ENCODE data around the gene ASTL. TPM values are rescaled to one million over a fixed set of nuclear protein-coding genes. Genes with fewer than 3 reads are reported as not detected.

The ASTL gene
- total RNA-seq, 1 donor from 2014 or later, result not detected

DNA sequence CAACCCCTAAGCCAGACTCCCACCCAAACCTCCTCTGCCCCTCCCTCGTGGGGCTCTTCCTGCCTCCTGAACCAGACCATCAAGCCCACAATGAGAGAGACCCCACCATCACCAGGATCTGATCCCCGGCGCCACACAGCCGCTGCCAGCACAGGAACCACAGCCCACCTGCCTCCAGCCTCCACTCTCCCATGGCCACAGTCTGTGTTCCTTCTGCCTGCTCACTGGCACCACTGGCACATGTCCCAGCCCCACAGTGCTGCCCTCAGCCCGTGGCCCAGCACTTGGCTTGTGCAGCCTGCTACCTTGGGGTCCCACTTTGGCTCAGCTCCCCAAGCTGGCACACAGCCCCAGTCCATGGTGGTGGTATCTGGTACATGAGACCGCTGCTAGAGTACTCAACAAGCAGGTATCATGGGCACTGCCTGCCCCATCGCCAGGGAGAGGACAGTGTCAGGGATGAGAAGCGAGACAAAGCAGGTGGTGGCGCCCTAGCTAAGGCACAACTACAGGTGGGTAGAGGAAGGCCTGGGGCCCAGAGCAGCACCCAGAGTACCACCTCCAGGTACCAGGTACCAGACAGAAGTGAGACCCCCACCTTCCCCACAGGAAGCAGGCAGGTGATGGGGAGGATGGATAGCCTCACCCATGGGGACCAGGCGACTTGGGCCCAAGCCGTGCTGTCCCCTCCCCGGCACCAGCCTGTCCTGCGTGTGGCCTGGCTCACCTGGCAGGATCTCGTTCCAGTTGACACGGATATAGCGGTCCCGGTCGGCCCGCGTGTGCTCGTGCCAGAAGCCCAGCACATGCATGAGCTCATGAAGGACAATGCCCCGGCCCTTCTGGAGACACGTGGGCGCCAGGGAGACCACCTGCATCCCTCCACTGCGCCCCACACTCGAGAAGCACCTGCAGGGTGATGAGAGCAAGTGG is 6.2 kb downstream of the ASTL start:
- Mint-ChIP-seq H3K36me3 (ENCODE audit: low read depth) (no peaks in the 10 kb centered on the region), H3K4me1 (ENCODE audit: low read depth) (no peaks in the 10 kb centered on the region), H3K27me3 (ENCODE audit: low read depth) (peaks cover 62% of the 10 kb centered on the region), H3K27ac (ENCODE audit: unreplicated experiment) (no peak overlapping the region), H3K4me3 (ENCODE audit: unreplicated experiment) (no peak overlapping the region), H3K9me3 (ENCODE audit: low read depth) (no peaks in the 10 kb centered on the region)
- TF ChIP-seq, protein P1, sequence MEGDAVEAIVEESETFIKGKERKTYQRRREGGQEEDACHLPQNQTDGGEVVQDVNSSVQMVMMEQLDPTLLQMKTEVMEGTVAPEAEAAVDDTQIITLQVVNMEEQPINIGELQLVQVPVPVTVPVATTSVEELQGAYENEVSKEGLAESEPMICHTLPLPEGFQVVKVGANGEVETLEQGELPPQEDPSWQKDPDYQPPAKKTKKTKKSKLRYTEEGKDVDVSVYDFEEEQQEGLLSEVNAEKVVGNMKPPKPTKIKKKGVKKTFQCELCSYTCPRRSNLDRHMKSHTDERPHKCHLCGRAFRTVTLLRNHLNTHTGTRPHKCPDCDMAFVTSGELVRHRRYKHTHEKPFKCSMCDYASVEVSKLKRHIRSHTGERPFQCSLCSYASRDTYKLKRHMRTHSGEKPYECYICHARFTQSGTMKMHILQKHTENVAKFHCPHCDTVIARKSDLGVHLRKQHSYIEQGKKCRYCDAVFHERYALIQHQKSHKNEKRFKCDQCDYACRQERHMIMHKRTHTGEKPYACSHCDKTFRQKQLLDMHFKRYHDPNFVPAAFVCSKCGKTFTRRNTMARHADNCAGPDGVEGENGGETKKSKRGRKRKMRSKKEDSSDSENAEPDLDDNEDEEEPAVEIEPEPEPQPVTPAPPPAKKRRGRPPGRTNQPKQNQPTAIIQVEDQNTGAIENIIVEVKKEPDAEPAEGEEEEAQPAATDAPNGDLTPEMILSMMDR (IDR thresholded peaks at IDR 0.05), result no peak
- DNase-seq (ENCODE audit: low spot score), result no peak

DNA sequence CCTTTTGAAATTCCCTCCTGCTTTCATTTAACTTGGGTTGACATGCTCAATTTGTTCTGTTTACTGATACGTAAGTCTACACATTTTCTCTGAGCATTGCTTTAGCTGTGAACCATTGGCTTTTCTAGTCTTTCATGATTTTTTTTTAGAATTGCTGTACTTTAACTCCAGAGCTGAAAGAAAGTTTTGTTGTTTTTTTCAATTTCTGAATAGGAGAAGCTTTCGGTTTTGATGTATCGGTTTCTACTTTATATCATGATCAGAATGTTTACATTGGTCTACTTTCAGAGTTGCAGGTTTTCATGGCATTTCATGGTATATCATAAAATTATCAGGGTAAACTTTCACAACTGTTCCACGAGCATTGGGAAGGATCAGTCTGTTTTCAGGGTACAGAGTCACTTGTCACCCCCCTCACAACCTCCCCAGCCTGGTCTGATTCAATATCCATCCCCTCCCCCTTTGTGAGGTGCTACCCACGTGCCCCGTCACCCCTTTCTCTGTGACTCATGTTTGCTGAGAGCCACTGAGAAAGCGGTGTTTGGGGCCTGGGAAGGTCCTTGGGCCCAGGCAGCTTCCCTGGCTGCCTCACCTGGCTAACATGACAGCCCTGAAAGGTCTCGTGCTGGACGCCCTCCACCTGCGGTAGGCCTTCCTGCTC is 7.0 kb downstream of the ASTL start:
- H3K9me3 Mint-ChIP-seq (ENCODE audit: low read depth), result no peaks in the 10 kb centered on the region
- DNase-seq (ENCODE audit: low spot score), result no peak
- H3K4me3 Mint-ChIP-seq (ENCODE audit: unreplicated experiment), result no peak overlapping the region
- no peaks in the 10 kb centered on the region for H3K36me3 Mint-ChIP-seq (ENCODE audit: low read depth)
- peaks cover 62% of the 10 kb centered on the region for H3K27me3 Mint-ChIP-seq (ENCODE audit: low read depth)
- H3K27ac Mint-ChIP-seq (ENCODE audit: unreplicated experiment), result no peak overlapping the region
- TF ChIP-seq, protein P1 (IDR thresholded peaks at IDR 0.05), result no peak
- H3K4me1 Mint-ChIP-seq (ENCODE audit: low read depth), result no peaks in the 10 kb centered on the region

DNA sequence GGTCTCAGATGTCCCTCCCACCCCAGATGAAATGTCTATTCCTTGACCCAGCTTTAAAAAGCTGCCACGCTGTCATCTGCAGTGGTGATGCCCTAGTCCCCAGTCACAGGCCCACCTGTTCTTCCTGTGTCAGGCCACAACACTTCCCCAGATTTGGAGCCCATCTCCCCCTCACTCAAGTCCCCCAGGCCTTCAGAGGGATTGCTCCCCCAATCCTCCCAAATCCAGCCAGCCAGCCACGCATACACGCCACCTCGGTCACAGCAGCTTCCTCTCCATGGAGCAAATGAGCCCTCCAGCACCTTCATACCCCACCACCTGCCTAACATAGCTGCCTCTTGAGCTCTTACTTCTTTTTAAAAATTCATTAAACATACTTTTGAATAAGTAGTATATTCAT is 7.8 kb downstream of the ASTL start:
- Mint-ChIP-seq H3K4me1 (ENCODE audit: low read depth) (no peaks in the 10 kb centered on the region), H3K4me3 (ENCODE audit: unreplicated experiment) (no peak overlapping the region), H3K9me3 (ENCODE audit: low read depth) (no peaks in the 10 kb centered on the region), H3K27ac (ENCODE audit: unreplicated experiment) (no peak overlapping the region), H3K36me3 (ENCODE audit: low read depth) (no peaks in the 10 kb centered on the region), H3K27me3 (ENCODE audit: low read depth) (peaks cover 64% of the 10 kb centered on the region)
- TF ChIP-seq, protein P1 (IDR thresholded peaks at IDR 0.05), result no peak
- no peak for DNase-seq (ENCODE audit: low spot score)

DNA sequence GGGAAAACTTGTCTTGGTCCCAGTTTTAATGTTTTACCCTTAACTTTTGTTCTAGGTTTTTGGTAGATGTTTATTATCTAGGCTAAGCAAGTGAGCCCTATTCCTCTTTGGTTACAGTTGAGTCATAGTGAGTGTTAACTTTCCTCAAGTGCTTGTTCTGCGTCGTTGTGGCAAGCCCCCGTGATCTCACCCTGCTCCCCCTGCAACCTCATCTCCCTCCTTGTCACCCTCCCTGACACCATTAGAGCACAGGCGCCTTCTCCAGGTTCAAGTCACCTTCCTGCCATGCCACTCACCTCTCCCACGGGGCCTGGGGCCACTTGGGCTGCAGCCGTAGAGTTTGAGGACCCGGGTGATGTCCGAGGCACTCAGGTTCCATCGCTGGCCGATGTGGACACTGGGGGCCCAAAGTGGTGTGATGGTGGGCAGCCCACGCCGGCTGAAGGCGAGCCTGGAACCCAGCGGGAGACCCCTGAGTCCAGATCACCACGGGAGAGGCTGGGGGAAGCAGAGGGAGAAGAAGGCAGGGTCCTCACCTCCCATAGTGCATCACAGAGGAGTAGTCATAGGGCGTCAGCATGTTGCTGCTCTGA is 8.7 kb downstream of the ASTL start:
- Mint-ChIP-seq H3K4me3 (ENCODE audit: unreplicated experiment) (no peak overlapping the region), H3K4me1 (ENCODE audit: low read depth) (no peaks in the 10 kb centered on the region), H3K36me3 (ENCODE audit: low read depth) (no peaks in the 10 kb centered on the region), H3K27me3 (ENCODE audit: low read depth) (peaks cover 65% of the 10 kb centered on the region), H3K27ac (ENCODE audit: unreplicated experiment) (no peak overlapping the region), H3K9me3 (ENCODE audit: low read depth) (no peaks in the 10 kb centered on the region)
- TF ChIP-seq, protein P1 (IDR thresholded peaks at IDR 0.05), result no peak
- no peak for DNase-seq (ENCODE audit: low spot score)

DNA sequence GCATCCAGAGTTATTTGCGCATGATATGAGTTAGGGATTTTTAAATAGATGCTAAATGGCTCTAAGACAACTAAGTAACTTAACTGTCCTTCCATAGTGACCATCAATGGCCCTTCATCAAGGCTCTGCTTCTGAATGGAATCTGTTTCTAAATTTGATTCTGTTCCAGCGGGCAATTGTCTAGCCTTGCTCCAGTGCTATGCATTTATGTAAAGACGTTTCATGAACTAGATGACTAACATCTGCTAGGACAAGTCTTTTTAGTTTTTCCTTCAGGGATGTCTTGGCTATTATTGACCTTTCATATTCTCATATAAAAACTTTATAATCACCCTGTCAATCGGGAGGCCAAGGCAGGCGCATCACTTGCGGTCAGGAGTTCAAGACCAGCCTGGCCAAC is 9.8 kb downstream of the ASTL start:
- no peak overlapping the region for H3K27ac Mint-ChIP-seq (ENCODE audit: unreplicated experiment)
- no peaks in the 10 kb centered on the region for H3K4me1 Mint-ChIP-seq (ENCODE audit: low read depth)
- peaks cover 58% of the 10 kb centered on the region for H3K27me3 Mint-ChIP-seq (ENCODE audit: low read depth)
- H3K4me3 Mint-ChIP-seq (ENCODE audit: unreplicated experiment), result no peak overlapping the region
- H3K9me3 Mint-ChIP-seq (ENCODE audit: low read depth), result no peaks in the 10 kb centered on the region
- TF ChIP-seq, protein P1 (IDR thresholded peaks at IDR 0.05), result no peak
- DNase-seq (ENCODE audit: low spot score), result no peak
- no peaks in the 10 kb centered on the region for H3K36me3 Mint-ChIP-seq (ENCODE audit: low read depth)

Data from chondrocyte (in vitro differentiated cells).